ENCODE data around the gene SHH. TPM values are rescaled to one million over a fixed set of nuclear protein-coding genes. Genes with fewer than 3 reads are reported as not detected.

SHH gene
- total and polyA plus RNA-seq, 9 donors: 0.33 to 0.48 TPM; not detected in 7

DNA sequence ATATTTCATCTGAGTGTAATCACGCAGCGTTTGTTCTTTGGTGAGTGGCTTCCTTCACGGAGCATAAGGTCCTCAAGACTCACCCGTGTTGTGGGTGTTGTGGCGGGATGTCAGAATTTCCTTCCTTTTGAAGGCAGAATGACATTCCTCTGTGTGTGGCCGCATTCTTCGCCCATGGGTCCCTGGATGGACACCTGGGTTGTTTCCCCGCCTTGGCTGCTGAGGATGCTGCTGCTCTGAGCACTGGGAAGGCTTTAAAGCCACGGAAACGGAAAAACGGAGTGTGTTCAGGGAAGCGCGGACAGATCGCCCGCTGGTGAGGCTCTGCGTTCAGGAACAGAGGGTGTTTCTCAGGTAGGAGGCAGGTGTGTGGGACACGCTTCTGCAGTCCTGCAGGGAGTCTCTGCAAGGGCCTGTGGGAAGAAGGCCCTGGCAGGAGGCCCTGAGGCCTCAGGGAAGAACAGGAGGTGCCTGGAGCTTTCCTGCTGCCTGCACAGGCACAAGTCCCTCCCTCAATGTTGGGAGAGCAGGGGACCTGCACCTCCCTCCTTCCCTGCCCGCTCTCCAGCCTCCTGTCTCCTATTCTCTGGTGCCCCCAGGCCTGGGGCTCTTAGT, 35.7 kb upstream of the SHH start:
- Histone ChIP-seq H3K4me1 (ENCODE audit: insufficient read depth) (no peaks in the 10 kb centered on the region), H3K27me3 (no peaks in the 10 kb centered on the region), H3K9me3 (peaks cover 0 to 6% of the 10 kb centered on the region in 2 donors), H3K27ac (no peak overlapping the region), H3K4me3 (no peak overlapping the region), H3K36me3 (no peaks in the 10 kb centered on the region)
- DNase-seq: no peak
- intact Hi-C loops (cut with DNase I): no loop called here
- 71 to 80% (median 74%) methylated on average over 18 of the region's 18 CpGs for WGBS, 3 donors
- TF ChIP-seq POLR2A (IDR thresholded peaks at IDR 0.05) (no peak), EP300 (IDR thresholded peaks at IDR 0.05) (no peak)
- TF ChIP-seq, protein P1, sequence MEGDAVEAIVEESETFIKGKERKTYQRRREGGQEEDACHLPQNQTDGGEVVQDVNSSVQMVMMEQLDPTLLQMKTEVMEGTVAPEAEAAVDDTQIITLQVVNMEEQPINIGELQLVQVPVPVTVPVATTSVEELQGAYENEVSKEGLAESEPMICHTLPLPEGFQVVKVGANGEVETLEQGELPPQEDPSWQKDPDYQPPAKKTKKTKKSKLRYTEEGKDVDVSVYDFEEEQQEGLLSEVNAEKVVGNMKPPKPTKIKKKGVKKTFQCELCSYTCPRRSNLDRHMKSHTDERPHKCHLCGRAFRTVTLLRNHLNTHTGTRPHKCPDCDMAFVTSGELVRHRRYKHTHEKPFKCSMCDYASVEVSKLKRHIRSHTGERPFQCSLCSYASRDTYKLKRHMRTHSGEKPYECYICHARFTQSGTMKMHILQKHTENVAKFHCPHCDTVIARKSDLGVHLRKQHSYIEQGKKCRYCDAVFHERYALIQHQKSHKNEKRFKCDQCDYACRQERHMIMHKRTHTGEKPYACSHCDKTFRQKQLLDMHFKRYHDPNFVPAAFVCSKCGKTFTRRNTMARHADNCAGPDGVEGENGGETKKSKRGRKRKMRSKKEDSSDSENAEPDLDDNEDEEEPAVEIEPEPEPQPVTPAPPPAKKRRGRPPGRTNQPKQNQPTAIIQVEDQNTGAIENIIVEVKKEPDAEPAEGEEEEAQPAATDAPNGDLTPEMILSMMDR (IDR thresholded peaks at IDR 0.05): no peak

DNA sequence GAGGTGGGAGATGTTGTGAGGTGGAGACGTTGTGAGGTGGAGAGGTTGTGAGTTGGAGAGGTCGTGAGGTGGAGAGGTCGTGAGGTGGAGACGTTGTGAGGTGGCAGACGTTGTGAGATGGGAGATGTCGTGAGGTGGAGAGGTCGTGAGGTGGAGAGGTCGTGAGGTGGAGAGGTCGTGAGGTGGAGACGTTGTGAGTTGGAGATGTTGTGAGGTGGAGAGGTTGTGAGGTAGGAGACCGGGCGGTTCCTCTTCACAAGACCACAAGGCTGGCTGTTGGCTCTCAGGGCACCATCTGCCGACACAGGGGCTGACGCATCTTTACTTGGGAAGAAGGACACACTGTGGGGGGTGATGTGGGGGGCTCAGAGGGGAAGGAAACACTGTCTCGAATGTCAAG, 34.7 kb upstream of the SHH start:
- no peak overlapping the region for H3K4me3 ChIP-seq

DNA sequence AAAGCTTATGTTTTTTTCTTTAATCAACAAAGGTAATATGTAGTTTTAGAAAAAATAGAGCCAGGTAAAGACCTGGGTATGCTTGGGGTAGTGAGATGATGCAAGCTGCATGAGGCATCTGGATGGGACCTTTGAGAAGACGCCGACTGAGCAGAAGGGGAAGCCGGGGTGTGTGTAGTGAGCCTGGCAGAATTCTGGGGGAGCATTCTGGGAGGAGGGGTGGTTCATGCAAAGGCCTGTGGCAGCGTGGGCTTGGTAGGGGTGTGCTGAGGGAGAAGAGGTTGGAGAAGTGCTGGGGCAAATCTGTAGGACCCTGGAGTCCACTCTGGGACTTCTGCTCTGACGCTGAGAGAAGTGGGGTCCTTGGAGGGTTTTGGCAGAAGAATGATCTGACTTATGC, 33.9 kb upstream of the SHH start:
- Histone ChIP-seq H3K27ac (no peak overlapping the region), H3K27me3 (no peaks in the 10 kb centered on the region), H3K36me3 (no peaks in the 10 kb centered on the region), H3K4me1 (ENCODE audit: insufficient read depth) (no peaks in the 10 kb centered on the region), H3K9me3 (no peaks in the 10 kb centered on the region), H3K4me3 (no peak overlapping the region)
- 82 to 89% (median 83%) methylated on average over 5 of the region's 5 CpGs for WGBS, 3 donors
- no peak for TF ChIP-seq EP300 (IDR thresholded peaks at IDR 0.05)
- no peak for TF ChIP-seq POLR2A (IDR thresholded peaks at IDR 0.05)
- TF ChIP-seq, protein P1 (IDR thresholded peaks at IDR 0.05): no peak
- intact Hi-C loops (cut with DNase I): no loop called here
- peak in 1 of 5 donors; percentile 10 for DNase-seq

More for the DNA sequence above, 34.7 kb upstream of the SHH start:
- peak in 1 of 5 donors; percentile 7 for DNase-seq
- intact Hi-C loops (cut with DNase I): no loop called here
- Histone ChIP-seq H3K27me3 (no peaks in the 10 kb centered on the region), H3K27ac (no peak overlapping the region), H3K4me1 (ENCODE audit: insufficient read depth) (no peaks in the 10 kb centered on the region), H3K36me3 (no peaks in the 10 kb centered on the region), H3K9me3 (no peaks in the 10 kb centered on the region)
- 70 to 80% (median 73%) methylated on average over 15 of the region's 15 CpGs for WGBS, 3 donors
- TF ChIP-seq POLR2A (IDR thresholded peaks at IDR 0.05): no peak
- no peak for TF ChIP-seq EP300 (IDR thresholded peaks at IDR 0.05)
- TF ChIP-seq, protein P1 (IDR thresholded peaks at IDR 0.05): no peak

DNA sequence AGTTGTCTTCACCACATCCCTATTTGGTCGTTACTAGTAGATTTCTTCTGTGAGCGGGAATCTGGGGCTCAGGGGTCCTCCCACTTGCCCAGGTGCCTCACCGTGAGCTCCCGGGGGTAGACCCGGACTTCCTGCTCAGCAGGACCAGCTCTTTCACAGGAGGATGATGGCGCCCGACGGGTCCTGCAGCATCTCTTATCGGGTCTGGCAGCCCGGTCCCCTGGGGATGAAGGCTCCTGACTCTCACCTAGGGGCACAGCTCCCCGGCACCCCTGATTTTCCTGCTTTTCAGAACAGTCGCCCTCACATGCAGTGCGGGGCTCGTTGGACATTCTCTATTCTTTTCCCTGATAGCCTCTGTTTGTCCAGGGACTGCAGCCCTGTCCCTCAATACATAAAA, 33.0 kb upstream of the SHH start:
- intact Hi-C loops (cut with DNase I): no loop called here
- Histone ChIP-seq H3K9me3 (no peaks in the 10 kb centered on the region), H3K4me1 (ENCODE audit: insufficient read depth) (no peaks in the 10 kb centered on the region), H3K27ac (no peak overlapping the region), H3K27me3 (no peaks in the 10 kb centered on the region), H3K4me3 (no peak overlapping the region), H3K36me3 (no peaks in the 10 kb centered on the region)
- 86 to 96% (median 90%) methylated on average over 14 of the region's 14 CpGs for WGBS, 3 donors
- DNase-seq: peak in 1 of 5 donors; percentile 21
- TF ChIP-seq EP300 (IDR thresholded peaks at IDR 0.05) (no peak), POLR2A (IDR thresholded peaks at IDR 0.05) (no peak)
- TF ChIP-seq, protein P1 (IDR thresholded peaks at IDR 0.05): no peak
